BLaER1 (cell line): ENCODE results near the gene PLXDC2.

Experiments
- H3K27ac ChIP-seq: shearing (Covaris generic); formaldehyde crosslinking; 2 replicates; pipeline ENCODE4 v1.8.1; 2022
- H3K27me3 ChIP-seq: shearing (Covaris generic); formaldehyde crosslinking; 2 replicates; pipeline ENCODE4 v1.8.1; 2022
- H3K36me3 ChIP-seq: shearing (Covaris generic); formaldehyde crosslinking; 2 replicates; pipeline ENCODE4 v1.8.1; 2022
- H3K4me1 ChIP-seq: shearing (Covaris generic); formaldehyde crosslinking; 2 replicates; pipeline ENCODE4 v1.8.1; 2022
- H3K4me2 ChIP-seq: shearing (Covaris generic); formaldehyde crosslinking; 2 replicates; pipeline ENCODE4 v1.8.1; 2022
- H3K4me3 ChIP-seq: shearing (Covaris generic); formaldehyde crosslinking; 2 replicates; pipeline ENCODE4 v1.8.1; 2022
- H3K9ac ChIP-seq: shearing (Covaris generic); formaldehyde crosslinking; 2 replicates; pipeline ENCODE4 v1.8.1; 2022
- H3K9me3 ChIP-seq: shearing (Covaris generic); formaldehyde crosslinking; 2 replicates; pipeline ENCODE4 v1.8.1; 2022
- H4K20me1 ChIP-seq: shearing (Covaris generic); formaldehyde crosslinking; 2 replicates; pipeline ENCODE4 v1.8.1; 2022
- Cebpa-rat ChIP-seq: shearing (Covaris generic); IDR thresholded peaks from 2 replicates; pipeline ENCODE4 v1.8.1; 2022

PLXDC2 gene

GRCh38 chr10:20256969-20257368 is 440.7 kb downstream of the PLXDC2 start:
- TF ChIP-seq Cebpa-rat, result no peak
- Histone ChIP-seq H3K36me3 (no peaks in the 10 kb centered on the region), H4K20me1 (no peaks in the 10 kb centered on the region), H3K4me1 (no peaks in the 10 kb centered on the region), H3K4me3 (no peak overlapping the region), H3K27me3 (no peaks in the 10 kb centered on the region), H3K9me3 (peaks cover 3% of the 10 kb centered on the region), H3K4me2 (no peak overlapping the region), H3K27ac (no peak overlapping the region), H3K9ac (no peak overlapping the region)

GRCh38 chr10:20257422-20257821 is 441.2 kb downstream of the PLXDC2 start:
- H3K4me2 ChIP-seq, result no peak overlapping the region
- no peak overlapping the region for H3K4me3 ChIP-seq
- H3K9me3 ChIP-seq, result peaks cover 7% of the 10 kb centered on the region
- no peak overlapping the region for H3K27ac ChIP-seq
- no peaks in the 10 kb centered on the region for H3K4me1 ChIP-seq
- no peak for TF ChIP-seq Cebpa-rat
- no peaks in the 10 kb centered on the region for H4K20me1 ChIP-seq
- no peak overlapping the region for H3K9ac ChIP-seq
- no peaks in the 10 kb centered on the region for H3K27me3 ChIP-seq
- H3K36me3 ChIP-seq, result no peaks in the 10 kb centered on the region

GRCh38 chr10:20265146-20265545 is 448.9 kb downstream of the PLXDC2 start:
- no peak overlapping the region for H3K4me2 ChIP-seq
- peaks cover 14% of the 10 kb centered on the region for H3K9me3 ChIP-seq
- no peaks in the 10 kb centered on the region for H4K20me1 ChIP-seq
- no peak overlapping the region for H3K4me3 ChIP-seq
- no peak for TF ChIP-seq Cebpa-rat
- no peak overlapping the region for H3K27ac ChIP-seq
- H3K4me1 ChIP-seq, result no peaks in the 10 kb centered on the region
- no peaks in the 10 kb centered on the region for H3K36me3 ChIP-seq
- H3K9ac ChIP-seq, result no peak overlapping the region
- H3K27me3 ChIP-seq, result no peaks in the 10 kb centered on the region

GRCh38 chr10:20267734-20268133 is 451.5 kb downstream of the PLXDC2 start:
- Histone ChIP-seq H4K20me1 (no peaks in the 10 kb centered on the region), H3K9me3 (peaks cover 4% of the 10 kb centered on the region; the same call in 1 of the 2 replicates), H3K4me3 (no peak overlapping the region), H3K27me3 (no peaks in the 10 kb centered on the region), H3K4me2 (no peak overlapping the region), H3K27ac (no peak overlapping the region), H3K9ac (no peak overlapping the region), H3K36me3 (no peaks in the 10 kb centered on the region), H3K4me1 (no peaks in the 10 kb centered on the region)
- TF ChIP-seq Cebpa-rat, result no peak

GRCh38 chr10:20271490-20271889 is 455.3 kb downstream of the PLXDC2 start:
- TF ChIP-seq Cebpa-rat, result no peak
- Histone ChIP-seq H3K4me3 (no peak overlapping the region), H3K9me3 (no peaks in the 10 kb centered on the region), H3K9ac (no peak overlapping the region), H3K27me3 (no peaks in the 10 kb centered on the region), H3K4me1 (no peaks in the 10 kb centered on the region), H3K4me2 (no peak overlapping the region), H3K27ac (no peak overlapping the region), H4K20me1 (no peaks in the 10 kb centered on the region), H3K36me3 (no peaks in the 10 kb centered on the region)

- Histone ChIP-seq H3K27ac (no peak overlapping the region), H4K20me1 (no peaks in the 10 kb centered on the region), H3K9me3 (no peaks in the 10 kb centered on the region), H3K4me2 (no peak overlapping the region), H3K4me3 (no peak overlapping the region), H3K9ac (no peak overlapping the region), H3K4me1 (no peaks in the 10 kb centered on the region), H3K27me3 (no peaks in the 10 kb centered on the region), H3K36me3 (no peaks in the 10 kb centered on the region)
- no peak for TF ChIP-seq Cebpa-rat
Measured at GRCh38 chr10:20272608-20273007, 456.4 kb downstream of the PLXDC2 start.

- H3K27ac ChIP-seq, result no peak overlapping the region
- H4K20me1 ChIP-seq, result no peaks in the 10 kb centered on the region
- TF ChIP-seq Cebpa-rat, result no peak
- H3K27me3 ChIP-seq, result no peaks in the 10 kb centered on the region
- no peaks in the 10 kb centered on the region for H3K36me3 ChIP-seq
- H3K9me3 ChIP-seq, result no peaks in the 10 kb centered on the region
- H3K9ac ChIP-seq, result no peak overlapping the region
- no peaks in the 10 kb centered on the region for H3K4me1 ChIP-seq
- no peak overlapping the region for H3K4me3 ChIP-seq
- H3K4me2 ChIP-seq, result no peak overlapping the region
Measured at GRCh38 chr10:20274571-20274970, 458.3 kb downstream of the PLXDC2 start.

- no peak for TF ChIP-seq Cebpa-rat
- no peaks in the 10 kb centered on the region for H3K36me3 ChIP-seq
- no peak overlapping the region for H3K4me3 ChIP-seq
- no peaks in the 10 kb centered on the region for H3K4me1 ChIP-seq
- H3K9ac ChIP-seq, result no peak overlapping the region
- no peaks in the 10 kb centered on the region for H4K20me1 ChIP-seq
- no peak overlapping the region for H3K27ac ChIP-seq
- H3K4me2 ChIP-seq, result no peak overlapping the region
- H3K27me3 ChIP-seq, result no peaks in the 10 kb centered on the region
- H3K9me3 ChIP-seq, result no peaks in the 10 kb centered on the region
Measured at GRCh38 chr10:20276127-20276979, 460.1 kb downstream of the PLXDC2 start.

- Histone ChIP-seq H3K4me1 (no peaks in the 10 kb centered on the region), H4K20me1 (no peaks in the 10 kb centered on the region), H3K27ac (no peak overlapping the region), H3K36me3 (no peaks in the 10 kb centered on the region), H3K4me3 (no peak overlapping the region), H3K27me3 (no peaks in the 10 kb centered on the region), H3K4me2 (no peak overlapping the region), H3K9me3 (no peaks in the 10 kb centered on the region), H3K9ac (no peak overlapping the region)
- no peak for TF ChIP-seq Cebpa-rat
Measured at GRCh38 chr10:20277820-20278219, 461.6 kb downstream of the PLXDC2 start.

- no peak for TF ChIP-seq Cebpa-rat
- Histone ChIP-seq H3K4me2 (no peak overlapping the region), H3K36me3 (no peaks in the 10 kb centered on the region), H3K9ac (no peak overlapping the region), H3K27ac (no peak overlapping the region), H3K9me3 (no peaks in the 10 kb centered on the region), H3K4me3 (no peak overlapping the region), H3K27me3 (no peaks in the 10 kb centered on the region), H3K4me1 (no peaks in the 10 kb centered on the region), H4K20me1 (no peaks in the 10 kb centered on the region)
Measured at GRCh38 chr10:20281579-20281978, 465.3 kb downstream of the PLXDC2 start.
